Lung (tissue), 12 donors: ENCODE results near the gene TOM1. TPM values are rescaled to one million over a fixed set of nuclear protein-coding genes. Genes with fewer than 3 reads are reported as not detected.

Experiments
- ATAC-seq: fragments of 200-7000 bp; cut with Tn5 transposase; one replicate; pipeline ENCODE4 v1.9.1; 2020; ENCODE audit warnings: moderate number of reproducible peaks; ENCODE audit not compliant: insufficient read depth, low FRiP score
- DNase-seq, 3 donors: peaks; one replicate each; pipeline ENCODE4 v3.0.0-alpha.2; 2013 to 2017
- H3K27ac ChIP-seq, 2 donors: one replicate each; pipeline ENCODE4 v1.5.1; 2013; ENCODE audit warnings: mild to moderate bottlenecking in 2 of 2, moderate library complexity in 2 of 2, control low read depth in 1 of 2, inconsistent platforms in 1 of 2, low read depth in 1 of 2, low read length in 1 of 2
- H3K27me3 ChIP-seq, 3 donors: one replicate each; pipeline ENCODE4 v1.5.1; 2013; ENCODE audit warnings: low read length in 2 of 3; ENCODE audit not compliant: control insufficient read depth in 3 of 3, insufficient read depth in 3 of 3
- H3K36me3 ChIP-seq, 4 donors: one replicate each; pipeline ENCODE4 v1.5.1; 2013; ENCODE audit warnings: low read length in 4 of 4, mild to moderate bottlenecking in 1 of 4, moderate library complexity in 1 of 4; ENCODE audit not compliant: control insufficient read depth in 4 of 4, insufficient read depth in 4 of 4
- H3K4me1 ChIP-seq, 5 donors: one replicate each; pipeline ENCODE4 v1.5.1; 2013; ENCODE audit warnings: low read length in 5 of 5, mild to moderate bottlenecking in 2 of 5, moderate library complexity in 1 of 5; ENCODE audit not compliant: control insufficient read depth in 5 of 5, insufficient read depth in 5 of 5
- H3K4me3 ChIP-seq: one replicate; pipeline ENCODE4 v1.5.1; 2013; ENCODE audit warnings: mild to moderate bottlenecking, control low read depth, moderate library complexity
- H3K9ac ChIP-seq, 2 donors: one replicate each; pipeline ENCODE4 v1.5.1; 2013; ENCODE audit warnings: low read length in 2 of 2, control low read depth in 1 of 2; ENCODE audit not compliant: insufficient read depth in 1 of 2
- H3K9me3 ChIP-seq, 4 donors: one replicate each; pipeline ENCODE4 v1.5.1; 2013; ENCODE audit warnings: low read length in 3 of 4, mild to moderate bottlenecking in 1 of 4, moderate library complexity in 1 of 4; ENCODE audit not compliant: control insufficient read depth in 4 of 4, insufficient read depth in 3 of 4
- CTCF ChIP-seq: IDR thresholded peaks from 2 replicates; pipeline ENCODE4 v1.5.1; 2012; ENCODE audit warnings: mild to moderate bottlenecking; ENCODE audit errors: control extremely low read depth, extremely low read depth
- WGBS, 2 donors: extraction: QIAGEN DNeasy Blood & Tissue Kit; methylation state at CpG; one replicate each; pipeline ENCODE4 v1.1.7; 2013; 5-methylcytosine and 5-hydroxymethylcytosine counted together
- polyA plus RNA-seq, 2 donors: library from polyadenylated mRNA; stranded (reverse); fragments of 200-250 nt; gene quantifications; one replicate each; pipeline ENCODE4 v1.2.1, GENCODE V29; 2013
- total RNA-seq, 2 donors: library from RNA; depleted of rRNA in 1 of 2; stranded (reverse); fragments of >200 nt in 1 of 2; gene quantifications; one replicate each; pipeline ENCODE4 v1.2.1, GENCODE V29; 2014 to 2021
- donor health status: control.
- donor health status: control.
- donor health status: Bipolar disorder and iron deficiency.
- donor health status: healthy.
- donor health status: DM: yes; HTN: yes; CAD: no.

TOM1 gene
- total and polyA plus RNA-seq, 4 donors = 53.4 to 131 (median 72.6) TPM

DNA sequence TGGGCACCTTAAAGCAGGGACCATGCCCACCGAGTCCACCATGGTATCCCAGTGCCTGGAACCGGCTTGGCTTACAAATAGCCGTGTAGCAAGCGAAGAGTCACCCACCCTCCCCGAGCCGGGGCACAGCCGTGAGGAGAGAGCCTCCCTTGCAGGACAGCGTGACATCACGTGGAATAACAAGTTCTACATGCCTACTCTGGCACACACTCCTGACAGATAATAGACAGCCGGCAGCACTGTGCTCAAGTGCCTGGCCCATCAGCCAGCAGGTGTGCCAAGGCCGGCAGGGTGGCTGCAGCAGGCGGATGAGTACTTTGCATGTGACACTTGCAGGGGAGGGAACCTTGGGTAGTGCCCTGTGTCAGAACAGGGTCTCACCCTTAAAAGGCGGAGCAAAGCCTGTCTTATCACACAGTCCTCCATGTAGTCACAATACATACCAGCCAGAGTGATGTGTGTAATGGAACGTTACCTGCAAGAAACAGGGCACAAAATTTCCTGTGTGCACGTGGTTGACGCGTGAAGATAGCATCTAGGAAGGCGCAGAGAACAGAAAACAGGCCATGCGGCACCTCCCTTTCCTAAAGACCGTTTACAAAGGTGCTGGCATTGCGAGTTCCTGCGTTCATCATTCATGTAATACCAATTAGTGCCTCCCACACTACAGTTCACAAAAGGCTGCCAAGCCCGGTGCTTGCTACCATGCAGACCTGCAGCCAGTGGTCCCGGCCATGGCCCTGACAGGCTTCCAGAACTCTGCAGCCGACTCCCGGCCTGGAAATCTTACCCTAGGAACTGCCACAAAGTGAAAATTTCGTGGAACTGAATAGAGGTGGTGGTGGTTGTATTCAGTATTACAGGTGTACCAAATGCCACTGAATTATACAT is 16.4 kb downstream of the TOM1 start:
- Histone ChIP-seq H3K36me3 (peaks cover 0 to 36% (median 13%) of the 10 kb centered on the region in 4 donors), H3K4me1 (peaks cover 0 to 25% (median 3%) of the 10 kb centered on the region in 5 donors), H3K9ac (no peak overlapping the region), H3K27ac (peak overlapping the region in 1 of 2 donors; percentile 93), H3K9me3 (no peaks in the 10 kb centered on the region), H3K4me3 (no peak overlapping the region), H3K27me3 (no peaks in the 10 kb centered on the region)
- WGBS, 2 donors = 81 to 95% methylated on average over 27 of the region's 27 CpGs
- TF ChIP-seq CTCF = no peak
- ATAC-seq (no peak), DNase-seq (no peak)

DNA sequence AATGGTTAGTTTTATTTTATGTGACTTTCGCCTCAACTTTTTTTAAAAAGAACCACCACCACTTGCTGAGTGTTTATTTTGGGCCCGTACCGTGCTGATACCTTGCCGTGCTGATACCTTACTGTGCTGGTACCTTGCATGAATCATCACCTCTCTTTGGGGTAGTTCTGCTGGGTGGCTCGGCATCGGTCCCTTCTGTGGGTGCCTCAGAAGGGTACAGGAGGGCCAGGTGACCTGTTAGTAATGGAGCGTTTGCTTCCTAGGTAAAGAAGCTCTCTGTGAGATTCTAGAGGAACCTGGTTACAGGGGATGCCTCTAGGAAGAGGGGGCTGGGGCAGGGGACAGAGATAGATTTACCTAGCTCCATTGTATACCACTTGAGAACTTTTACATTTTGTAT is 17.1 kb downstream of the TOM1 start:
- H3K36me3 ChIP-seq = peaks cover 0 to 36% (median 13%) of the 10 kb centered on the region in 4 donors
- TF ChIP-seq CTCF = no peak
- H3K27ac ChIP-seq = peak overlapping the region in 1 of 2 donors; percentile 71
- H3K27me3 ChIP-seq = no peaks in the 10 kb centered on the region
- no peak for DNase-seq
- WGBS, 2 donors = 94% methylated on average over 7 of the region's 7 CpGs
- no peak overlapping the region for H3K9ac ChIP-seq
- peaks cover 0 to 25% (median 3%) of the 10 kb centered on the region in 5 donors for H3K4me1 ChIP-seq
- no peaks in the 10 kb centered on the region for H3K9me3 ChIP-seq
- no peak overlapping the region for H3K4me3 ChIP-seq
- no peak for ATAC-seq

- Histone ChIP-seq H3K9ac (no peak overlapping the region), H3K9me3 (no peaks in the 10 kb centered on the region), H3K4me1 (peaks cover 0 to 18% (median 3%) of the 10 kb centered on the region in 5 donors), H3K36me3 (peaks cover 0 to 46% (median 18%) of the 10 kb centered on the region in 4 donors), H3K4me3 (no peak overlapping the region), H3K27me3 (no peaks in the 10 kb centered on the region), H3K27ac (no peak overlapping the region)
- ATAC-seq (no peak), DNase-seq (no peak)
- 85 to 88% methylated on average over 12 of the region's 12 CpGs for WGBS, 2 donors
- TF ChIP-seq CTCF = no peak
These were observed 18.1 kb downstream of the TOM1 start for GRCh38 chr22:35317680-35318290.
